GM21786 (cell line): ENCODE data around the gene SCP2.

ENCODE experiments used
- ATAC-seq: cut with Tn5 transposase; IDR thresholded peaks from one replicate; pipeline ENCODE4 v1.9.1; 2021; ENCODE audit not compliant: unreplicated experiment

Gene SCP2, protein sequence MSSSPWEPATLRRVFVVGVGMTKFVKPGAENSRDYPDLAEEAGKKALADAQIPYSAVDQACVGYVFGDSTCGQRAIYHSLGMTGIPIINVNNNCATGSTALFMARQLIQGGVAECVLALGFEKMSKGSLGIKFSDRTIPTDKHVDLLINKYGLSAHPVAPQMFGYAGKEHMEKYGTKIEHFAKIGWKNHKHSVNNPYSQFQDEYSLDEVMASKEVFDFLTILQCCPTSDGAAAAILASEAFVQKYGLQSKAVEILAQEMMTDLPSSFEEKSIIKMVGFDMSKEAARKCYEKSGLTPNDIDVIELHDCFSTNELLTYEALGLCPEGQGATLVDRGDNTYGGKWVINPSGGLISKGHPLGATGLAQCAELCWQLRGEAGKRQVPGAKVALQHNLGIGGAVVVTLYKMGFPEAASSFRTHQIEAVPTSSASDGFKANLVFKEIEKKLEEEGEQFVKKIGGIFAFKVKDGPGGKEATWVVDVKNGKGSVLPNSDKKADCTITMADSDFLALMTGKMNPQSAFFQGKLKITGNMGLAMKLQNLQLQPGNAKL

GRCh38 chr1:52927212-52928014, at the start of gene SCP2:
Gene SCP2, plus strand, starts transcription at chr1:52927276. Its CDS starts 121 bp downstream, at chr1:52927397.
- peak; percentile 58 for ATAC-seq

GRCh38 chr1:52877554-52877953, 49.5 kb upstream of the SCP2 start:
- ATAC-seq, result no peak

- ATAC-seq, result no peak
Measured at GRCh38 chr1:52880206-52880605, 46.9 kb upstream of the SCP2 start.

- ATAC-seq, result no peak
Measured at GRCh38 chr1:52887483-52887882, 39.6 kb upstream of the SCP2 start.

DNA sequence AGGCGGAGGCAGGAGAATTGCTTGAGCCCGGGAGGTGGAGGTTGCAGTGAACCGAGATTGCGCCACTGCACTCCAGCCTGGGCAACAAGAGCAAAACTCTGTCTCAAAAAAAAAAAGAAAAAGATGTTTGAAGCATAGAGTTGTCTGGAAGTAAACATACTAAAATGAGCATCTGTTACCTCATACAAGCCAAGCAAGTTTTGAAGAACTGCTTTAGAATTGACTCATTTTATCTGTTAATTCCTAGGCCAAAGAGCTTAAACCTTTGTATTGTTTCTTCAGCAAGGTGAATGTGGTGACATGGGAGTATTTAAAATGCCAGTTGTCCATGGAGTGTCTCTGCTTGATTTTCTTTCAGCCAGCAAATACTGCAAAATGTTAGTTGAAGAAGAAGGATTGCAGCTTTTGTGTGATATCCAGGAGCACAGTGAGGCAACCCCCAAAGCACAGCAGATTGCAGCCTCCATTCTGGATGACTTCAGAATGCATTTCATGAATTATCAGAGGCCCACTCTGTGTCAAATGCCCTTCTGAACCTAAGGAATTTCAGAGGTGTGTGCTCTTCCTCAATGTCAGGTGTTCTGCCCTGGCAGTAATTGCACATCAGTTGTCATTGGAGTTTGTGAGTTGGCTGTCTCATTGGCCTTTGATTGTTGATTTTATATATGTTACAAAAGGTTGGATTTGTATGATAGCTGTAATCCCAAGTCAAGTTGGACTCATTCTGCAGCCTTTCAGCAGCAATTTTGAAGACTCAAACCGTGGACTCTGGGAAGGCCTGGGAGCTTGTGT, 34.5 kb upstream of the SCP2 start:
- ATAC-seq, result no peak

- ATAC-seq, result no peak
Measured at GRCh38 chr1:52899445-52899894, 27.6 kb upstream of the SCP2 start.

GRCh38 chr1:52900402-52900801, 26.7 kb upstream of the SCP2 start:
- ATAC-seq, result no peak

DNA sequence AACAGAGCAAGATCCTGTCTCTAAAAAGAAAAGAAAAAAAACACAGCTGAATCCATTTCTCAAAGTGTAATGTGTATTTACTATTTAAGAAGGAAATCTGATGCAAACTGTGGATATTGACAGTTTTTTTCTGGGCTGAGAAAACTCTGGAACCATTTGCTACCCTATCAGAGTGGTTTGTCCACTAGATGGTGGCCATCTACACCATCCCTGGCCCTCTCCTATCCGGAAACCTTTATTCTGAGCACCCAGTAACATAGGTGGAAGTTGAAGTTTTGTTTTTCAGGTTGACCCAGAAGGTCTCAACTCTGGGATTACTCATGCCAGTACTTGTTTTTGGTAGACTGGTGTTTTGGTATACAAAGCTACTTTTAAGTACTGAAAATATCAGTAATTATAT, 25.7 kb upstream of the SCP2 start:
- ATAC-seq, result no peak

GRCh38 chr1:52904208-52904926, 22.7 kb upstream of the SCP2 start:
- no peak for ATAC-seq

DNA sequence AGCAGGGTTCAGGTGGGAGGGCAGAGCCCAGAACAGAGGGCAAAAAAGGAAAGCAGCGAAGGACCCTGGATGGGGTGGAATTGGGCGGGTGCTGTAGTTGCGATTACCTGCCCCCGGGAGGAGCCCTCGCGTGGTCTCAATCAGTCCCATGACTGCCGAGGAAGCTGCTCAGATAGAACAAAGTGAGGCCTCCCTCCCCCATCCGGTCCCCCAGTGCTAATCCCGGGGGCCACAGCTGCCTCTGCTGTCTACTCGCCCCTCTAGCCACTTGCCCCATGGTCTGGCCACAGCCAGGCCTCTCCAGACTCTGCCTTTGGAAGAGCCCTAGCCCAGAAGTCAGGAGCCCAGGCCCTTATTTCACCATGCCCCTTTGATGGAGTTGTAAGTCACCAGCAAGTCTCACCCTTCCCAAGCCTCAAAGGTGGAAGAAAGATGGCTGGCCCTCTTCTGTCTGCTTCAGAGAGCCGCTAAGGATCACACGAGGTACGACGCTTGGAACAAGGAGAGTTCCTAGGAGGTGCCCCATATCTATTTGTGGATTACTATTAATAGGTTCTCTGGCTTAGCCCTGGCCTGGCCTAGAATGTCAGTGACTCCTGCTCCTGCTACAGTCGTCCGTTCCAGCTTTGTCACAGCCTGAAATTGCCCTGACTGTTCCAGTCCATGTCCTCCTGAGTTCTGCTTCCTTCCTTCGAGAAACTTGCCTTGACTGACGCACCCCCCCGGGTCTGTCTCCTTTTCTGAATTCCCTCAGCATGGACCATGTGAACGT, 22.0 kb upstream of the SCP2 start:
- ATAC-seq, result peak; percentile 64

GRCh38 chr1:52906135-52906603, 20.9 kb upstream of the SCP2 start:
- ATAC-seq, result no peak

DNA sequence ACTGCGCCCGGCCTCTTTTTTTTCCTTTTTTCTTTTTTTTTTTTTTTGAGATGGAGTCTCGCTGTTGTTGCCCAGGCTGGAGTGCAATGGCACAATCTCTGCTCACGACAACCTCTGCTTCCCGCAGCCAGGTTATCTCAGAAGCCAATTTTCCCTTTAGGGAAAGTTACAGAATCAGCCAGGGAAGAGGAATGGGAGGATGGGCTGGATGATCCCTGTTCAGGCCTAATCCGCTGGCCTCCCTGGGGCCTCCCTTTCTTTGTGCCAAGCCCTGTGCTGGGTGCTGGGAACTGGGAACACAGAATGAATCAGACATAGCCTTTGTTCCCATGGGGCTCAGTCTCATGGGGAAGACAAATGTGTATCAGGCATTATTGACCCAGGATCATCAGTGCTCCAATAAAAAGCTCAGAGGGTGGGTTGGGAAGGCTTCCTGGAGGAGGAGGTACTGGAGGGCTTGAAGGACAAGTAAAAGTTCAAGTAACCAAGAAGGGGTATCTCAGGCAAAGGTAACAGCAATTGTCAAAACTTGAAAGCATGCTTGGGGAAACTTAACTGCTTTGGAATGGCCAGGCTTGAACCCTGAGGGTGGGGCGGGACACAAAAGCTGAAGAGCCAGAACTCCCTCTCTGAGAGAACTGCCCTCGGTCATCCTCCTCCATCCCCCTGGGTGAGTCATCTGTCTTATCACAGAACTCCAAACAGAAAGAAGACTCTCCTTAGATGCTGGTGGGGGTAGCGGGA, 19.8 kb upstream of the SCP2 start:
- no peak for ATAC-seq

GRCh38 chr1:52907812-52908153, 19.3 kb upstream of the SCP2 start:
- no peak for ATAC-seq

DNA sequence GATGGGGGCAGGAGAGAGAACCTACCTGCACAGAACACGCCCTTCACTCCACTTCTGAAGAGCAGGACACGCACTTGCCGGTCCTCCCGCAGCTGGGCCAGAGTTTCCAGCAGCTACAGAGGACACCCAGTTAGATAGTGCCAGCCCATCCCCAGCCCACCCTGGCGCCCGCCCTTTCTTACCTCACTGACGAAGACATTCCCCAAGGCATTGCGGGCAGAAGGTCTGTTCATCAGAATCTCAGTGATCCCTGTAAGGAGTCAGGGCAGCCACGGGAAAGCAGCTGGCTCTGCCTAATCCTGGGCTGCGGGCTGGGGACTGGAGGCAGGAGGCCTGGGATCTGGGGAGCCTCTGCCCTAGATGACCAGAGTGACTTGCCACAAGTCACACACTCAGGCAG, 15.5 kb upstream of the SCP2 start:
- ATAC-seq, result no peak

- ATAC-seq, result no peak
Measured at GRCh38 chr1:52913014-52913413, 14.1 kb upstream of the SCP2 start.

GRCh38 chr1:52913537-52913936, 13.5 kb upstream of the SCP2 start:
- ATAC-seq, result no peak

- ATAC-seq, result no peak
Measured at GRCh38 chr1:52914463-52914862, 12.6 kb upstream of the SCP2 start.

GRCh38 chr1:52915211-52915854, 11.7 kb upstream of the SCP2 start:
- ATAC-seq, result no peak

DNA sequence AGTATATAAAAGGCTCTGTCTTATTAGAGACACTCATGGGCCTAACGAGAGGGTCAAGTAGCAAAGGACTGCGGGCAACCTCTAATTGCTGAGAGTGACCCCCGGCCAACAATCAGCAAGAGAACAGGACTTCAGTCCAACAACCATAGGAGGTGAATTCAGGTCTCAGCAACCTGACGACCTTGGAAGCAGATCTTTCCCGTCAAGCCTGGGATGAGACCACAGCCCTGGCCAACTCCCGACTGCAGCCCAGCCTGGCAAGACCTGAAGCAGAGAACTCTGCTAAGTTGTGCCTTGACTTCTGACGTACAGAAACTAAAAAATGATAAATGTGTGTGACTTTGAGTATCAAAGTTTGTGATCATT, 11.2 kb upstream of the SCP2 start:
- ATAC-seq, result no peak
